ENCODE measurements around the gene ASCC3.

Gene ASCC3

GRCh38 chr6:100465701-100466409 is 415.3 kb downstream of the ASCC3 start:
- TF ChIP-seq CTCF (IDR thresholded peaks at IDR 0.05; ENCODE audit: low read depth, low read length), result no peak
- DNase-seq (ENCODE audit: extremely low read depth, low read depth), result no peak

GRCh38 chr6:100464903-100465700 is 416.0 kb downstream of the ASCC3 start, which contains the start of gene SIM1:
TSS of gene SIM1 (minus strand) at chr6:100464921. CDS start at chr6:100463468, 1,453 bp downstream.
- TF ChIP-seq CTCF (IDR thresholded peaks at IDR 0.05; ENCODE audit: low read depth, low read length), result no peak
- DNase-seq (ENCODE audit: extremely low read depth, low read depth), result no peak

- no peak for TF ChIP-seq CTCF (IDR thresholded peaks at IDR 0.05; ENCODE audit: low read depth, low read length)
- no peak for DNase-seq (ENCODE audit: extremely low read depth, low read depth)
These were observed 416.8 kb downstream of the ASCC3 start for GRCh38 chr6:100464162-100464851.

GRCh38 chr6:100463630-100464161 is 417.4 kb downstream of the ASCC3 start:
- no peak for DNase-seq (ENCODE audit: extremely low read depth, low read depth)
- TF ChIP-seq CTCF (IDR thresholded peaks at IDR 0.05; ENCODE audit: low read depth, low read length), result no peak

GRCh38 chr6:100462706-100463629 is 418.2 kb downstream of the ASCC3 start:
- TF ChIP-seq CTCF (IDR thresholded peaks at IDR 0.05; ENCODE audit: low read depth, low read length), result no peak
- DNase-seq (ENCODE audit: extremely low read depth, low read depth), result no peak

GRCh38 chr6:100461917-100462705 is 419.0 kb downstream of the ASCC3 start:
- TF ChIP-seq CTCF (IDR thresholded peaks at IDR 0.05; ENCODE audit: low read depth, low read length), result no peak
- no peak for DNase-seq (ENCODE audit: extremely low read depth, low read depth)

Data from AG09319 (cell line).